AML-193 (cell line): ENCODE measurements around the gene SPATA12.

Experiments
- DNase-seq, 2 experiments: peaks; one replicate each; lab custom pipeline; 2025; lab: John Stamatoyannopoulos, UW

The SPATA12 gene

DNA sequence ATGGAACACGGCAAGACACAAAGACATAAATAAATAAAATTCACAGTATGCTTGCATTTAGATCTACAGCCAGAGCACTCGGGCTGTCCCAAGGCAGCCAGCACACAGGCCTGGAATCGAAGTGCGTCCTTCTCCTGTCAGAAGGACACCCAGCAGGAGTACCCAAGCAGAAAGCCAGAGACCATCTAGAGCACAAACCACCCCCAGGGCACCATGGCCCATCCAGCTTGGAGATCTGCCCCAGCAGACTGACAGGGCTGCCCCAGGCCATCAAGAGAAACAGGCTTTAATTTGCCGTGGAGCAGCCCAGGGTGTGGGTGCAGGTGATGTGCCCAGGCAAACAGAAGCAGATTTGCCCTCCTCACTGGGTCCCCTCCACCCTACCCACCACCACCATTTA lies 7.8 kb upstream of the SPATA12 start:
- DNase-seq, result no peak

DNA sequence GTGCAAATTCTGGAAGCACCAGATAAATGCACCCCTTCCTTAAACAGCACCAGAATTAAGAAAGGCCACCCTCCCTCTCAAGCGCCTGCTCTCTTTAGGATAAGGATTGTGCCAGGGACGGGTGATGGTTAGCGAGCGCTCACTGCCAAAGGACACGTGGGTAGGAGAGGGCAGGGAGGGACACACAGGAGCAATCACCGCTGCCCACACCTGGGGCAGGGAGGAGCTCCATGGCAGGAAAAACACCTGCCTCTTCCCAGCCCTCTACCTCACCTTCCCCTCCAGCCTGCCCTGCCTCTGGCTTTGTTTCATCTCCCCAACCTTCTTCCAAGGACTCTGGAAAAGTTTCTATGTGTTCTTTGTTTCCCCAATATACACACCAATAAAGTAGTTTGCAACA lies 7.3 kb upstream of the SPATA12 start:
- DNase-seq, result no peak

DNA sequence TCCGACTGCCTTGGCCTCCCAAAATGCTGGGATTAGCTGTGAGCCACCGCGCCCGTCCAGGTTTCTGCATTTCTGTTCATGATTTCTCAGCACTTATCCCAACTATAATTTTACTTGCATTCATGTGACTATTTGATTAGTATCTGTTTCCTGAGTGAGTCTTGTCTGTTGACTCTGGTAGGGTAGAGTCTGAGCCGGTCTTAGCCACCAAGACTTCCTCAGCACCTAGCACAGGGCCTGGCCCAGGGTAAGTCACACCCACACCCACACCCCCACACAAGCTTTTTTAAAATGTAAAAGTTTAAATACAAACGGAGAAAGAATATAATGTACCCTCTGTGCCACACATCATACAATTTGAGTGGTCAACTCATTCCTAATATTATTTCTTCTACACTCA lies 3.1 kb upstream of the SPATA12 start:
- no peak for DNase-seq

DNA sequence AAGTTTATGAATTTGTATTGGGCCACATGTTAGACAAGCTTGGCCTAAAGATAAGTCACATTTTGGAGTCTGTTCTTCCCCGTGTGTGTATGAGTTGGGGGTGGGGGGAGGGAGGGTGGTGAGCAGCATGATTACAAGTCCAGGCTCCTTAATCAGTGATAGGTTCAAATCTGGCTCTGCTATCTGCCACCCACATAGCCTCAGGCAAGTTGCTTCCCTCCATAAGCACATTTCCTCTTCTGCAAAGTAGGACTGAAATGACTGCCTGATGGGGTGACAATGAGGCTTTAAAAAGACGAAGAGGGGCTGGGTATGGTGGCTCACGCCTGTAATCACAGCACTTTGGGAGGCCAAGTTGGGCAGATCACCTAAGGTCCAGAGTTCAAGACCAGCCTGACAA lies 1.1 kb upstream of the SPATA12 start:
- DNase-seq, result peak; percentile 57 to 59

DNA sequence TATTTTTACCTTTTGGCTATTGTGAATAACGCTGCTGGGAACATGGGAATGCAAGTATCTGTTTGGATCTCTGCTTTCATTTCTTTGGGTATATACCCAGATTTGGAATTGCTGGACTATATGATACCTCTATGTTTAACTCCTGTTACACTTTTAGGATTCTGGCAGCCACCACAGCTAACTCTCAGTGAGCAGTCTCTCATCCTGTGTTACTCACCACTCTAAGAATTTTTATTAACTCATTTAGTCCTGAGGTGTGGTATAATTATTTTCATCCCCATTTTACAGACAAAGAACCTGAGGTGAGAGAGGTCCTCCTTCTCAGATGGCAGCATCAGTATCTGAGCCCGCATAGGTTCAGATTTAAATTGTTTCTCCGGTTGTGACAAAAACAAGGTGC lies 1.1 kb downstream of the SPATA12 start:
- DNase-seq, result no peak

DNA sequence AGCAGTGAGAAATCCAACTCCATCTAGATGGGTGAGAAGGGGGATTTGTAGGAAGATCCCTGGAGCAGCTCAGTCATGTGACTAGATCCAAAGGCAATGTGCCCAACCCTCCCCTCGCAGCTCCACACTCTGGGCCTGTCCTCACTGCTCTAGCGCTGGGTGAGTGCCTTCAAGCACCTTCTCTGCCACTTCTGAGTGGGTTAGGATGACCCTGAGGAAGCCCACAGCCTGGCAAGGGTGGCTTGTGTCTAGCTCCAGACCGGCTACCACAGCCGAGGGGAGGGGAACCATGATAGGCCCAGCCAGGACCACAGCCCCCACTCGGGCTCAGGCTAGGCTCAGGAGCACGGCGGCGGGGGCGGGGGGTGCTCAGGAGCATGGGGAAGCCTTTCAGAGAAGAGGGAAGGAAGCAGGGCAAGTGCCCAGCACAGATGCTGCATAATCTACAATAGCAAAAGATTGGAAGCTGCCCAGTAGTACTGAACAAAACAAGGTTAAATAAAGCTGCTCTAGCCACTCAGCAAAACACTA lies 1.7 kb downstream of the SPATA12 start:
- DNase-seq, result no peak

DNA sequence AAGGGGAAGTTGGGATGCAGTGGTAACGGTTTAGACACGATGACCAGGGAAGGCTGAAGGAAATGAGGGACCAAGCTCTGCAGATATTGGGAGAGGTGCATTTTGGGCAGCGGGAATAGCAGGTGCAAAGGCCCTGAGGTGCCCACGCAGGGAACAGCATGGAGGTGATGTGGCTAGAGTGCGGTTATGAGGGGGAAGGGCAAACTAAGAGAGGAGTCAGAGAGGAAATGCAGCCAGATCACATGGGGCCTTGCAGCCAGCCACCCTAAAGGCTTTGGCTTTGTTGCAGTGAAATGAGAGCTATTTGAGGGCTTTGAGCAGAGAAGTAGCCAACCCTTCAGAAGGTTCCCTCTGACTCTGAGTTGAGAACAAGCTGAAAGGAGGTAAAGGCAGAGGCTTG lies 2.6 kb downstream of the SPATA12 start:
- no peak for DNase-seq

DNA sequence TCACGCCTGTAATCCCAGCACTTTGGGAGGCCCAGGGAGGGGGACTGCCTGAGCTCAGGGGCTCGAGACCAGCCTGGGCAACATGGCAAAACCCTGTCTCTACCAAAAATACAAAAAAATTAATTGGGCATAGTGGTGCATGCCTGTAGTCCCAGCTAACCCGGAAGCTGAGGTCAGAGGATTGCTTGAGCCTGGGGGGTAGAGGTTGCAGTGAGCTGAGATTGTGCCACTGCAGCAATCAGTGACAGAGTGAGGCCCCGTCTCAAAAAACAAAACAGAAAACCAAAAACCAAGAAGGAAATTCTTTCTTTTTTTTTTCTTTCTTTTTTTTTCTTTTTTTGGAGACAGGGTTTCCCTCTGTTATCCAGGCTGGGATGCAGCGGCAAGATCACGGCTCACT lies 3.5 kb downstream of the SPATA12 start:
- no peak for DNase-seq

DNA sequence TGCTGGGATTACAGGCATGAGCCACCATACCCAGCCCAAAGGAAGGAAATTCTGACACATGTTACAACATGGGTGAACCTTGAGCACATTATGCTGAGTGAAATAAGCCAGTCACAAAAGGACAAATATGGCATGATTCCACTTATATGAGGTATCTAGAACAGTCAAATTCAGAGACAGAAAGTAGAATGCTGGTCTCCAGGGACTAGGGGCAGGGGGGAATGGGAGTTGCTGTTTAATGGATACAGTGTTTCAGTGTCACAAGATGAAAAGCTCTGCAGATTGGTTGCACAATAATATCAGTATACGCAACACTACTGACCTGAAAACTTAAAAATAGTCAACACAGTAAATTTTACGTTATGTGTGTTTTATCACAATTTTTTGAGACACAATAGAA lies 4.1 kb downstream of the SPATA12 start:
- DNase-seq, result peak; percentile 27 to 33

DNA sequence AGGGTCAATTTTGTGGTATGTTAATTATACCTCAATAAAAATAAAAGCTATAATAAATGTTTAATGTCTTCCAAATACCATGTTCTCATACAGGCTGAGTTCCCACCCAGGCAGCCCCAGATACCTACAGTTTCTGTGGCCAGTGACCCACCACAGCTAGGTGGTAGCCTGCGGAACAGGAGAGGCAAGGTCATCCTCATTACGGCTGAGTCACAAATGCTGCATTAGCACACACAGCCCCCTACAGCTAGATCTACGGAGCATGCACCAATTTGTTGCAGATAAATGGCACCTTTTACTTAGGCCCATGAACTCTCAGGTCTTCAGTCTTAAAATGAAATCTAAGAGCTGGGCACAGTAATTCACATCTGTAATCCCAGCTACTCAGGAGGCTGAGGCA lies 5.1 kb downstream of the SPATA12 start:
- DNase-seq, result no peak

DNA sequence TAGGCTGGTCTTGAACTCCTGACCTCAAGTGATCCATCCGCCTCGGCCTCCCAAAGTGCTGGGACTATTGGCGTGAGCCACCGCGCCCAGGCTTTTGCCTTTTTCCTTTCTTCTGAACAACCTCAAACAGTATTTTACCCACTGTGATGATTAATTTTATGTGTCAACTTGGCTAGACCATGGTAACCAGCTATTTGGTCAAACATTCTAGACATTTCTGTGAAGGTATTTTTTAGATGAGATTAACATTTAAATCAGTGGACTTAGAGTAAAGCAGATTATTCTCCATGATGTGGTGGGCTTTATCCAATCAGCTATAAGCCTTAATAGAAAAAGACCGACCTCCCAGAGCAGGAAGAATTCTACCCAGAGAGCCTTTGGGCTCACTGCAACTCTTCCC lies 6.0 kb downstream of the SPATA12 start:
- no peak for DNase-seq

DNA sequence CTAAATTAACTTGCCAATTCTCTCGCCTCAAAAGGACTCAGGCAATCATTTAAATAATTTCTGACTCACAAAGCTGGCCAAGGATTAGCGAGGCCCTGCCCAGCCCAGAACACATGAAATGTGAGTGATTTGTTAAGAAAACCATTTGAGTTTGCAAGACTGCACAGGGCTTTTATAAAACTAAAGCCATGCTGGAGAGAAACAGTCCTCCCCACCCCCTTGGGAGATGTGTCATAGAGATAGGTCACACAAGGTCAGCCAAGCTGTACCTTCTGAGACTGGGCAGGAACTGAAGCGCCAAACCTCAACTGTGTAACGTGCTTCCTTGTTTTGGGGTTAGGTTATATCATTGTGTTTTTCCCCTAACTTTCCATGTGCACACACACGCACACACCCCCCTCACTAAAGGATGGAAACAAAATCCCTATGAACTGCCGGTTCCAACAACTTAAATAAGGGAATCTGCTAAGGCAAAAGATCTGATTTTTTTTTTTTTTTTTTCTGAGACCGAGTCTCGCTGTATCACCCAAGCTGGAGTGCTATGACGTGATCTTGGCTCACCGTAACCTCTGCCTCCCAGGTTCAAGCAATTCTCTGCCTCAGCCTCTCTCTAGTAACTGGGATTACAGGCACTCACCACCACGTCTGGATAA lies 8.1 kb downstream of the SPATA12 start:
- DNase-seq, result peak; percentile 95

DNA sequence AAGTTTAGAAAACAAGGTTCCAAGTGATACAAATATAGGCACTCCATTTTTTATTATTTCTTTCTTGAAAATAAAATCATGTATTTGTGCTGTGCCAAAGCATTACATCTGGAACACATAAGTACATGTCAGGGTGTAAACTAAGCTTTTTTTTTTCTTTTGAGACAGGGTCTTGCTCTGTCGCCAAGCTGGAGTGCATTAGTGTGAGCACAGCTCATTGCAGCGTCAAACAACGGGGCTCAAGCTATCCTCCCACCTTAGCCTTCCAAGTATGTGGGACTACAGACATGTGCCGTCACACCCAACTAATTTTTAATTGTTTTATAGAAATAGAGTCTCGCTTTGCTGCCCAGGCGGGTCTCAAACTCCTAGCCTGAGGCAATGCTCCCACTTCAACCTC lies 9.0 kb downstream of the SPATA12 start:
- no peak for DNase-seq

DNA sequence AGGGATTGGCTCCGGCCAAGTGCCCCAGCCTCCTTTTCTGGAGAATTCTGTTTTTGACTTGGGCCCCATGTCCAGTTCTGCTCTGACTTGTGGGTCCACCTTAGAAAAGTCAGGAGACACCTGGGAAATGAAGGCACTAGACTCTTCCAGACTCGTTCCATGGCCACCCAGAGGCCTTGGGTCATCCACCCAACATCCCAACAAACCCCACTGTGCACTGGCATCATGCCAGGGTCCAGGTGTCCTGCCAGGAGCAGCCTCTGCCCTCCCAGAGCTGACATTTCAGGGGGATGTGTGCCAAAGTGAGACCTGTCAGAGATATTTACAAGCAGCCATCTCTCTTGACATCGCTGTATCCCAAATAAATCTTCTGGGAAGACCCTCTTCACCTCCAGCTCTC lies 13.2 kb downstream of the SPATA12 start:
- no peak for DNase-seq

DNA sequence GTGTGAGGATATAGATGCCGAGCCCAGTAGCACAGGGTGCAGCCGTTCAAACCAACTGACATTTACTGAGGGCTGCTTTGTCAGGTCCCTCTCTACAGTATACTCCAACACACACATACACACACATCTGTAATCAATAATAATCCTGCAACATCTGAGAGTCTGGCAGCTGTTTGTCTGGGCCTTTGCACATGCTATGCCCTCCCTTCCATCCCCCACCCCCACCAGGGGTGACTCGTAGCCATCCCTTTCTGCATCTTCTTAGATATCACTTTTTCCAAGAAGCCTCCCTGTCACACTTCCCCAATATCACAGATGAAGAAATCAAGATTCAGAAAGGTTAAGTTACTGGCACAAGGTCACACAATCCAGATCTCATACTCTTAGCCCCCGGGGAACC lies 13.7 kb downstream of the SPATA12 start:
- no peak for DNase-seq

DNA sequence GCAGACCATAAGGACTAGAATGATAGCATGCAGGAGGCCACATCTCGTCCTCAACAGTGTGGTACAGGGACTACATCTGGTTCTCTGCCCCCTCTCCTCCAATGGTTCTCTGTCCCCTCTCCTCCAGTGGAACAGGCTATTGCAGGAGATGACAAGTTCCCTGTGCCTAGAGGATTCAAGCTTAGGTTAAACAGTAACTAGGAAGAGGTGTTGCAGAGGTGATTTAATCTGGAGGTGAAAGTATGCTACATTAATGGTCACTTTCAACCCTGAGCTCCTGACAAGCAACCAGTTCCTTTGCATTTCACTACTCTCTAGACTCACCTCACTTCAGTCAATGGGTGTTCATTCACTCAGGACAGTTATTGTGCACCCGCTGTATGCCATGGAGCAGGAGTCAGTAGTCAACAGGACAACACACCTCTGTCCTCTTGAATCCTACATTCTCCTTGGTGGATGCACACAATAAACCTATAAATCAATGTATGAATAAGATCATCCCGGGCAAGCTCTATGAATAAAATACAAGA lies 16.0 kb downstream of the SPATA12 start:
- no peak for DNase-seq

DNA sequence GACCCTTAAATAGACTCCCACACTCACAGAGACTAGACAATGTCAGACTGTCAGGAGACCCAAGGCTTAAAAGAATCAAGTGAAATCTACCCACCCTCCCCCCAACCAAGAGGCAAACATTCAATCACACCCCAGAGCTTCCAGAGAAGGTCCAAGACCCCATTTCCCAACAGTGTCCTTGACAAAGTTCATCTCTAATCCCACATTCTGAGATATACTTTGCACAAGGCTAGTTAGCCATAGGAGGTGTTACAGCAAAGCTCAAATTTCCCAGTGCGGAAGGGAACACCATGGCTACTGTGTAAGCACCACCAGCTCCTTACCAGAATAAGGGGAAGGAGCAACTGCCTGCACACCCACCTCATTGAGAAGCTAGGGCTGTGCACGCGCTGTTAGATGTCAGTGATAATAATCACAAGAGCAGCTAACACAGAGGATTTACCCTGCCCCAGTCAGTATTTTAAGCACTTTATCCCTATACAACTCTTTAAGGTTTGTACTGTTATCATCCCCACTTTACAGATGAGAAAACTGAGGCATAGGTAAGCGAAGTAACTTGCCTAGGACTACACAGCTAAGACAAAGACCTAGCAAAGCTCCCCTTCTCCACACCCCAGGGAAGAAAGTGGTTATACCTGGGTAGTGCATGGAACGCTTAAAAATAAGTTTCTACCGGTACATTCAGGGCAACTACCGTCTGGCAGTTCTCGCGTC lies 17.3 kb downstream of the SPATA12 start:
- no peak for DNase-seq

DNA sequence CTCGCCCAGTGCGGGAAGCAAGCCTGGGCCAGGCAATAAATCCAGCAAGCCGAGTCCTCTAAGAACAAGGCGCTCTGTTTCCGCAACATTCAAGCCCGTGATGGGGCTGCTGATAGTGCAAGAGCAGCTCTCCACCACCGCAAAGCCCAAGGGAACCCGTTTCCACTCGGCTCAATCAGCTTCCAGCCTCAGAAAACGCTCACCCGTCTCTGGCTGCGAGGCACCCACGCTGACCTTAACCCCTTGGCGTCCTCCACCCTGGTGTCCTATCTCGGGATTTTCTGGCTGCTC lies 17.8 kb downstream of the SPATA12 start:
- DNase-seq, result peak; percentile 35 to 39

DNA sequence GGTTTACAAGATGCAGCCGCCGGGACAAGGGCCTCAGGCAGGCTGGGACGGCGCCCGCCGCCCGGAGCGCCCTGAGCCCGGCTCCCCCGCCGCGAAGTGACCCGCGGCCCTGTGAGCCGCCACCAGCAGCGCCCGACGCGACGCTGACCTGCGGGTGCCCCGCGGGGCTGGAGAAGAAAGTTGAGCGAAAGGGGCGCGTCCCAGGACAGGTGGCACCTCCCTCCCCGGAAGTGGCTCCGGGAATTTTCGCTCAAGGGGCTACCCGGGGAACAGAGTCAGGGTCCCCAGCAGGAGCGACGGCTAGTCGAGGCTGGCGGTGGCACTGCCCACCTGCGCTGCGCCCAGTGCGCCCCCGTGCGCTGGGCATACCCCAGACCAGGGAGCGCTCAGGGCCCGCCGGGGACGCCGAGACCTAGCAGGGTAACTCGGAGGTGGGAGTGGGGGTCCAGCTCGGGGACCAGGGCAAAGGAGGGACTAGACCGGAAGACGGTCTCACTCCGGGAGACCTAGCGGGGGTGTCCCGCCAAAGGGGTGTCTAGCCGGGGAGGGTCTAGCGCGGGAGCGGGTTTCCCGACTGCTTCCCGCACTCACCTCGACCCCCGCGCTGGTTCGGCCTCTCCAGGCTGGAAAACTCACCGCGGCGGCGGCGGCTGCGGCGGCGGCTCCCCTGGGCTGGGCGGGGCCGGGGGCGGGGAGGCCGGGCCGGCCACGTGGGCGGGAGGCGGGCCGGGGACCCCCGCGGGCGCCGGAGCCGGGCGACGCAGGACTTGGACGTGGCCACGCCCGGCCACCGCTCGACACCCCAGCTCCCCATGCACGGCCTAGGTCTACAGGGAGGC lies 18.4 kb downstream of the SPATA12 start:
- DNase-seq, result no peak

DNA sequence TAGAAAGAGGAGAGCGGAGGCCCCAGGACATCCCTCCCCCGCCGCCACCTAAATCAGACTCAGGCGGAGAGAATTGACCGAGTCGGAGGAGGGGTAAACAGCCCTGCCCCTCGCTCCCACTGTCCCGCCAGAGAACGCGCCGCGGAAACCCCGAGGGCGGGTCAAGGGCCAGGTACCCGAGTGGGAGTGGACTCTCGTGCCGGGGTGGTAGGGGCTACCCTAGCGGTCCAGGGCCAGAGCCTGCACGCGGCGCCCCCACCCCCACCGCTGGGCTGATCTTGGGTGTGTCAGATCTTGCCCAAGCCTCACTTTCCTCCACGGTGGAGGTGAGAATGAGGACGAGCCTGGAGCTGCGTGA lies 19.0 kb downstream of the SPATA12 start:
- DNase-seq, result no peak

DNA sequence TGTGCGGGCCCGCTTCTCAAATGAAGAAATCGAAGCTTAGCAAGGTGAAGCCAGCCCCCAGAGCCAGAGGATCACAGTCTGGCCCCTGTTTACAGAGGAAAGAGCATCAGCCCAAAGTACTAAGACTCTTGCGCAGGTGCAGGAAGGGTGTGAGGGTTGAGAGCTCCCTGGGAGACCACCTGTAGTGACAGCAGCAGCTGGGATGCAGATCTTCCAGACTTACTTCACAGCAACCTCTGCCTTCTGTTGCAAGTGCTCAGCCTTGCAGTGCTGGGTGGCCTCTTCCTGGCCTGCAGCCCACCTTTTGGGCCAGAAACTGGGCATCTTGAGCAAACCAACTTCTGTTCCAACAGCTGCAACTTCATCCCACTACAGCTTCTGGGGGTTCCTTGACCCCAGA lies 19.7 kb downstream of the SPATA12 start:
- DNase-seq, result no peak

DNA sequence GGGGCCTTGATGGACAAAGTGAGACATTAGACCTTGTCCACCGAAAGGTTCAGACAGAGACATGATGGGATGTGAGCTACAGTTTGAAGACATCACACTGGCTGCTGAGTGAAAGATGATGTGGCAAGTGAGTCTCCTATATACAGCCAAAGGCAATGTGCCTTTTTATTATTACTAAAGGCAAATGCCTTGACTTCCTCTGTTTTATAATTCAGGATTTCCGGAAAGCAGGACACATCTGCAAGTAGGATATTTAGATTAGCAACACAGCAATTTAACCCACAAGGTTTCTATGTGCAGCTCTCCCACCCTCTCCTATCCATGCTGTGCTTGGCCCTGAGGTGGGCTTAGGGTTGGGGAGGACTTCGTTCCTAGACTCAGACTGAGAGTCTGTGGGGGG lies 20.7 kb downstream of the SPATA12 start:
- no peak for DNase-seq

DNA sequence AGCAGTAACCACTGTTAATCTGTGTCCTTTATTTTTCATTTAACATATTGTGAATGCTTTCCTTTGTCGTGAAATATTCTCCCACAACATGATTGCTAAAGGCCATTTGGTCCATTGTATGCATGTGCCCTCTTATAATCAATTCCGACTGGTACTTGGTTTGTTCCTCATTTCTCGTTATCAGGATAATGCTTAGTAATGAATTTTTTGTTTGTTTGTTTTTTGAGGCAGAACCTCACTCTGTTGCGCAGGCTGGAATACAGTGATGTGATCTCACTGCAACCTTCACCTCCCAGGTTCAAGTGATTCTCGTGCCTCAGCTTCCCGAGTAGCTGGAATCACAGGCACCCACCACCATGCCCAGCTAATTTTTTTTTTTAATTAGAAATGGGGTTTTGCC lies 22.0 kb downstream of the SPATA12 start:
- DNase-seq, result no peak
